Aorta (tissue), 5 donors: ENCODE results near the gene RAB3IL1. TPM values are rescaled to one million over a fixed set of nuclear protein-coding genes. Genes with fewer than 3 reads are reported as not detected.
A peak's percentile ranks its signal among the peaks of the same experiment; 100 is the strongest.

ENCODE experiments used
- ATAC-seq: fragments of 200-7000 bp; cut with Tn5 transposase; one replicate; pipeline ENCODE4 v1.9.1; 2022; ENCODE audit warnings: moderate library complexity; ENCODE audit not compliant: low FRiP score
- DNase-seq, 2 donors: peaks; one replicate each; pipeline ENCODE4 v3.0.0-alpha.2; 2020
- H3K27ac ChIP-seq, 2 donors: one replicate each; pipeline ENCODE4 v1.5.1; 2013; ENCODE audit warnings: low read length in 2 of 2, mild to moderate bottlenecking in 2 of 2, moderate library complexity in 2 of 2, control low read depth in 1 of 2, inconsistent platforms in 1 of 2, low read depth in 1 of 2
- H3K27me3 ChIP-seq, 2 donors: one replicate each; pipeline ENCODE4 v1.6.1; 2013; ENCODE audit warnings: control low read depth in 1 of 2, low read length in 1 of 2, mild to moderate bottlenecking in 1 of 2, moderate library complexity in 1 of 2; ENCODE audit not compliant: insufficient read depth in 2 of 2, control insufficient read depth in 1 of 2
- H3K36me3 ChIP-seq, 2 donors: one replicate each; pipeline ENCODE4 v1.6.1; 2013; ENCODE audit warnings: control low read depth in 1 of 2, low read length in 1 of 2, mild to moderate bottlenecking in 1 of 2; ENCODE audit not compliant: insufficient read depth in 2 of 2, control insufficient read depth in 1 of 2
- H3K4me1 ChIP-seq, 2 donors: one replicate each; pipeline ENCODE4 v1.6.1; 2013; ENCODE audit warnings: low read length in 2 of 2, control low read depth in 1 of 2, mild to moderate bottlenecking in 1 of 2, moderate library complexity in 1 of 2; ENCODE audit not compliant: insufficient read depth in 2 of 2, control insufficient read depth in 1 of 2
- H3K4me3 ChIP-seq, 2 donors: one replicate each; pipeline ENCODE4 v1.5.1; 2013; ENCODE audit warnings: low read length in 2 of 2, control low read depth in 1 of 2, mild to moderate bottlenecking in 1 of 2
- H3K9me3 ChIP-seq: one replicate; pipeline ENCODE4 v1.6.1; 2013; ENCODE audit warnings: mild to moderate bottlenecking, low read length; ENCODE audit not compliant: control insufficient read depth
- WGBS, 2 donors: extraction: QIAGEN DNeasy Blood & Tissue Kit; methylation state at CpG; one replicate each; pipeline ENCODE4 v1.1.7; 2013; 5-methylcytosine and 5-hydroxymethylcytosine counted together
- intact Hi-C, 2 donors: fragments of 100-400 bp; cut with DNase I; formaldehyde crosslinking; loops; one replicate each; pipeline versions ENCODE4 v1.14.2 to v1.15.0; 2022
- polyA plus RNA-seq, 2 donors: library from polyadenylated mRNA; stranded (reverse); fragments of 200-250 nt; gene quantifications; one replicate each; pipeline ENCODE4 v1.2.3, GENCODE V29; 2013
- total RNA-seq, 2 donors: library from RNA; stranded (reverse); fragmentation: NEBNext Ultra II Directional; extraction: Animal tissue kit (Norgen Biotek cat#: 25700); gene quantifications; one replicate each; pipeline ENCODE4 v1.2.1, GENCODE V29; 2021
- donor health status: healthy with polysubstance abuse.
- donor health status: Bipolar disorder and iron deficiency.
- donor health status: DM: no; HTN: no; CAD: no.
- donor health status: DM: no; HTN: no; CAD: no.
- donor health status: DM: yes; HTN: yes; CAD: no.

RAB3IL1 gene
- total and polyA plus RNA-seq, 4 donors = 6.4 to 45.2 (median 17.6) TPM

GRCh38 chr11:61916737-61917333 lies 531 bp downstream of the RAB3IL1 start:
- Histone ChIP-seq H3K4me3 (peak overlapping the region; percentile 44 to 53), H3K36me3 (no peaks in the 10 kb centered on the region), H3K27ac (no peak overlapping the region), H3K27me3 (no peaks in the 10 kb centered on the region), H3K9me3 (no peaks in the 10 kb centered on the region), H3K4me1 (no peaks in the 10 kb centered on the region)
- intact Hi-C loops = no loop called here
- ATAC-seq = no peak
- 7 to 9% methylated on average over 28 to 32 of the region's 32 CpGs for WGBS, 2 donors
- peak; percentile 46 to 74 for DNase-seq

GRCh38 chr11:61914471-61915171 lies 2.7 kb downstream of the RAB3IL1 start:
- Histone ChIP-seq H3K4me1 (no peaks in the 10 kb centered on the region), H3K9me3 (no peaks in the 10 kb centered on the region), H3K4me3 (no peak overlapping the region), H3K36me3 (no peaks in the 10 kb centered on the region), H3K27me3 (no peaks in the 10 kb centered on the region), H3K27ac (no peak overlapping the region)
- ATAC-seq (no peak), DNase-seq (peak in 1 of 2 donors; percentile 37)
- intact Hi-C loops = no loop called here
- WGBS, 2 donors = 92% methylated on average over 7 of the region's 7 CpGs

GRCh38 chr11:61913699-61914395 lies 3.5 kb downstream of the RAB3IL1 start:
- Histone ChIP-seq H3K27ac (no peak overlapping the region), H3K4me1 (no peaks in the 10 kb centered on the region)
- WGBS, 2 donors = 84 to 86% methylated on average over 8 of the region's 8 CpGs

GRCh38 chr11:61912991-61913698 lies 4.2 kb downstream of the RAB3IL1 start:
- DNase-seq (peak in 1 of 2 donors; percentile 63), ATAC-seq (no peak)
- intact Hi-C loops = no loop called here
- H3K27me3 ChIP-seq = no peaks in the 10 kb centered on the region
- H3K4me3 ChIP-seq = no peak overlapping the region
- no peaks in the 10 kb centered on the region for H3K9me3 ChIP-seq
- no peak overlapping the region for H3K27ac ChIP-seq
- no peaks in the 10 kb centered on the region for H3K4me1 ChIP-seq
- H3K36me3 ChIP-seq = no peaks in the 10 kb centered on the region
- 86 to 87% methylated on average over 18 of the region's 18 CpGs for WGBS, 2 donors

More at GRCh38 chr11:61913699-61914395, 3.5 kb downstream of the RAB3IL1 start:
- no peaks in the 10 kb centered on the region for H3K36me3 ChIP-seq
- no peak overlapping the region for H3K4me3 ChIP-seq
- no peaks in the 10 kb centered on the region for H3K9me3 ChIP-seq
- H3K27me3 ChIP-seq = no peaks in the 10 kb centered on the region
- DNase-seq (peak in 1 of 2 donors; percentile 51), ATAC-seq (no peak)
- intact Hi-C loops = no loop called here

- Histone ChIP-seq H3K36me3 (no peaks in the 10 kb centered on the region), H3K27ac (no peak overlapping the region), H3K27me3 (no peaks in the 10 kb centered on the region), H3K4me1 (no peaks in the 10 kb centered on the region), H3K4me3 (no peak overlapping the region), H3K9me3 (no peaks in the 10 kb centered on the region)
- intact Hi-C loops = no loop called here
- peak; percentile 52 to 76 for DNase-seq
- no peak for ATAC-seq
- 90 to 93% methylated on average over 6 of the region's 6 CpGs for WGBS, 2 donors
Observed at GRCh38 chr11:61912530-61912898, 4.9 kb downstream of the RAB3IL1 start.

GRCh38 chr11:61911701-61912529 lies 5.5 kb downstream of the RAB3IL1 start:
- H3K36me3 ChIP-seq = no peaks in the 10 kb centered on the region
- no peak overlapping the region for H3K4me3 ChIP-seq
- H3K9me3 ChIP-seq = no peaks in the 10 kb centered on the region
- DNase-seq (peak in 1 of 2 donors; percentile 68), ATAC-seq (no peak)
- no peaks in the 10 kb centered on the region for H3K4me1 ChIP-seq
- 85 to 86% methylated on average over 17 of the region's 17 CpGs for WGBS, 2 donors
- H3K27me3 ChIP-seq = no peaks in the 10 kb centered on the region
- intact Hi-C loops = no loop called here
- H3K27ac ChIP-seq = no peak overlapping the region

GRCh38 chr11:61911128-61911700 lies 6.2 kb downstream of the RAB3IL1 start:
- no peak overlapping the region for H3K4me3 ChIP-seq
- H3K36me3 ChIP-seq = no peaks in the 10 kb centered on the region
- ATAC-seq (no peak), DNase-seq (no peak)
- H3K27ac ChIP-seq = no peak overlapping the region
- H3K9me3 ChIP-seq = no peaks in the 10 kb centered on the region
- intact Hi-C loops = no loop called here
- H3K27me3 ChIP-seq = no peaks in the 10 kb centered on the region
- H3K4me1 ChIP-seq = no peaks in the 10 kb centered on the region
- WGBS, 2 donors = 86 to 87% methylated on average over 7 of the region's 7 CpGs
